Measurements from ENCODE around the gene THSD4. TPM values are rescaled to one million over a fixed set of nuclear protein-coding genes. Genes with fewer than 3 reads are reported as not detected.

The THSD4 gene
- total RNA-seq, 1 experiment from 2014 or later: 65.4 TPM

GRCh38 chr15:71357321-71357732, 242.1 kb downstream of the THSD4 start:
- H3K36me3 ChIP-seq (ENCODE audit: control insufficient read depth, insufficient read depth, low read length): no peaks in the 10 kb centered on the region
- ChIA-PET CTCF (no interaction called here), POLR2A (no interaction called here)
- H3K4me3 ChIP-seq (ENCODE audit: low read depth in 2 of 2, low read length in 2 of 2): no peak overlapping the region
- intact Hi-C loops (cut with micrococcal nuclease; ENCODE audit: unreplicated experiment): no loop called here
- in situ Hi-C loops (cut with HindIII; ENCODE audit: low pct_unique_long_range_greater_than_20kb, low sequenced_read_pairs): no loop called here
- no peaks in the 10 kb centered on the region for H3K4me1 ChIP-seq (ENCODE audit: control insufficient read depth, insufficient read depth, low read length)
- no peaks in the 10 kb centered on the region for H3K9me3 ChIP-seq (ENCODE audit: control insufficient read depth, insufficient read depth, low read depth, low read length)
- no peak for DNase-seq (ENCODE audit: low read depth, low spot score)
- no peaks in the 10 kb centered on the region for H3K27me3 ChIP-seq (ENCODE audit: control insufficient read depth, insufficient read depth, low read length)
- TF ChIP-seq REST (IDR thresholded peaks at IDR 0.05; ENCODE audit: insufficient read depth in 1 of 2, low read depth in 2 of 2, low read length in 1 of 2) (no peak), CTCF (IDR thresholded peaks at IDR 0.05) (no peak), SIN3A (IDR thresholded peaks at IDR 0.05; ENCODE audit: borderline replicate concordance, insufficient read depth, low read depth, low read length) (no peak), TCF7L2 (IDR thresholded peaks at IDR 0.05; ENCODE audit: low read depth, low read length) (no peak), POLR2AphosphoS5 (IDR thresholded peaks at IDR 0.05; ENCODE audit: low read depth, low read length) (no peak)
- no peak overlapping the region for H3K27ac ChIP-seq (ENCODE audit: low read length)
- ATAC-seq: no peak
- no TSS peak for BruUV-seq (replicated peaks)

GRCh38 chr15:71357967-71358366, 242.7 kb downstream of the THSD4 start:
- Histone ChIP-seq H3K27ac (ENCODE audit: low read length) (no peak overlapping the region), H3K4me3 (ENCODE audit: low read depth in 2 of 2, low read length in 2 of 2) (no peak overlapping the region), H3K27me3 (ENCODE audit: control insufficient read depth, insufficient read depth, low read length) (no peaks in the 10 kb centered on the region), H3K4me1 (ENCODE audit: control insufficient read depth, insufficient read depth, low read length) (no peaks in the 10 kb centered on the region), H3K36me3 (ENCODE audit: control insufficient read depth, insufficient read depth, low read length) (no peaks in the 10 kb centered on the region), H3K9me3 (ENCODE audit: control insufficient read depth, insufficient read depth, low read depth, low read length) (no peaks in the 10 kb centered on the region)
- no peak for TF ChIP-seq SIN3A (IDR thresholded peaks at IDR 0.05; ENCODE audit: borderline replicate concordance, insufficient read depth, low read depth, low read length)
- no peak for TF ChIP-seq REST (IDR thresholded peaks at IDR 0.05; ENCODE audit: insufficient read depth in 1 of 2, low read depth in 2 of 2, low read length in 1 of 2)
- TF ChIP-seq TCF7L2 (IDR thresholded peaks at IDR 0.05; ENCODE audit: low read depth, low read length): no peak
- TF ChIP-seq POLR2AphosphoS5 (IDR thresholded peaks at IDR 0.05; ENCODE audit: low read depth, low read length): no peak
- no peak for TF ChIP-seq CTCF (IDR thresholded peaks at IDR 0.05)
- in situ Hi-C loops (cut with HindIII; ENCODE audit: low pct_unique_long_range_greater_than_20kb, low sequenced_read_pairs): no loop called here
- DNase-seq (ENCODE audit: low read depth, low spot score) (no peak), ATAC-seq (no peak)
- ChIA-PET CTCF (no interaction called here), POLR2A (no interaction called here)
- intact Hi-C loops (cut with micrococcal nuclease; ENCODE audit: unreplicated experiment): no loop called here
- no TSS peak for BruUV-seq (replicated peaks)
